Loucy (cell line): ENCODE results near the gene C11orf71.

ENCODE experiments used
- H2AFZ ChIP-seq: fragments of 200-600 bp; sonication (generic); 2 replicates; pipeline ENCODE4 v1.6.0; 2016; ENCODE audit warnings: antibody characterized with exemption, mild to moderate bottlenecking, low read length, moderate library complexity
- H3F3A ChIP-seq: fragments of 200-600 bp; 2 replicates; pipeline ENCODE4 v1.6.0; 2016; ENCODE audit warnings: antibody characterized with exemption, low read depth, mild to moderate bottlenecking
- H3K27me3 ChIP-seq: fragments of 200-600 bp; sonication (generic); 2 replicates; pipeline ENCODE4 v1.6.1; 2014; ENCODE audit warnings: low read length, mild to moderate bottlenecking; ENCODE audit not compliant: insufficient read depth, poor library complexity, severe bottlenecking
- H3K36me3 ChIP-seq: fragments of 200-600 bp; sonication (generic); 2 replicates; pipeline ENCODE4 v1.6.1; 2016; ENCODE audit warnings: low read length; ENCODE audit not compliant: insufficient read depth
- H3K4me1 ChIP-seq: fragments of 200-600 bp; sonication (generic); 2 replicates; pipeline ENCODE4 v1.5.1; 2014; ENCODE audit warnings: low read length, mild to moderate bottlenecking; ENCODE audit not compliant: insufficient read depth, poor library complexity, severe bottlenecking
- H3K4me2 ChIP-seq: fragments of 200-600 bp; sonication (generic); 2 replicates; pipeline ENCODE4 v1.6.0; 2014; ENCODE audit warnings: antibody characterized with exemption, low read length, low read depth, mild to moderate bottlenecking; ENCODE audit not compliant: poor library complexity, severe bottlenecking
- H3K4me3 ChIP-seq: fragments of 200-600 bp; sonication (generic); 2 replicates; pipeline ENCODE4 v1.5.1; 2014; ENCODE audit warnings: low read length, mild to moderate bottlenecking, mixed read lengths; ENCODE audit not compliant: poor library complexity, severe bottlenecking
- H3K79me2 ChIP-seq: fragments of 200-600 bp; sonication (generic); 2 replicates; pipeline ENCODE4 v1.6.1; 2014; ENCODE audit warnings: low read length; ENCODE audit not compliant: insufficient read depth
- H3K9ac ChIP-seq: fragments of 200-600 bp; sonication (generic); 2 replicates; pipeline ENCODE4 v1.6.0; 2014; ENCODE audit warnings: mild to moderate bottlenecking, low read depth, low read length, moderate library complexity; ENCODE audit not compliant: poor library complexity, severe bottlenecking
- H3K9me2 ChIP-seq: fragments of 200-600 bp; sonication (generic); replicated peaks from 2 replicates; pipeline ENCODE4 v1.6.1; 2016; ENCODE audit warnings: low read depth, low read length, mixed read lengths
- H3K9me3 ChIP-seq: fragments of 200-600 bp; sonication (generic); 2 replicates; pipeline ENCODE4 v1.6.1; 2014; ENCODE audit warnings: mild to moderate bottlenecking, antibody characterized with exemption, low read length, low read depth; ENCODE audit not compliant: insufficient read depth
- H4K20me1 ChIP-seq: fragments of 200-600 bp; sonication (generic); 2 replicates; pipeline ENCODE4 v1.6.0; 2014; ENCODE audit warnings: antibody characterized with exemption, low read length, mild to moderate bottlenecking; ENCODE audit not compliant: insufficient read depth, poor library complexity, severe bottlenecking
- CTCF ChIP-seq: fragments of 200-600 bp; sonication (generic); conservative IDR thresholded peaks from 2 replicates; pipeline ENCODE4 v1.5.1; 2014; ENCODE audit warnings: mild to moderate bottlenecking, antibody characterized with exemption, low read length
- EZH2phosphoT487 ChIP-seq: fragments of 200-600 bp; IDR thresholded peaks from 2 replicates; pipeline ENCODE4 v1.6.1; 2018; ENCODE audit warnings: antibody characterized with exemption, mild to moderate bottlenecking, moderate library complexity, borderline replicate concordance

C11orf71 gene

DNA sequence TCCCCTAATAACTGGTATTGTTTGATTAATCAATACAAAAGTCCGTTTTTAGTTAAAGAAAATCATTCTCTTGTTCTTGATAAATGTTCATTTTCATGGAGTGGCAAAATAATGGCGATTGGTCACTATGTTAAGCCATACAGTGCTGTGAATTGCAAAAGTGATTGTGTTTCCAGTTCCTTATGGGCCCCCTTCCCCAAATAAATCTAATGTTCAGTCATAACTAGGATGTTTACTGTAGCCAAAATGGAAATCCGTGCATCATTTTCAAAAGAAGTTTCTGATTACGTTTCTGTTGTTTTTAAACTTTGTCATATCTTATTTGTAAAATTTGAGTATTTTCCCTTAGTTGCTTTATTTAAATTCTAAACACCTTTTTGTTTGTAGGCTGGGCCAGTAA is 1.0 kb upstream of the C11orf71 start:
- Histone ChIP-seq H3K79me2 (peaks cover 78% of the 10 kb centered on the region), H3K27me3 (no peaks in the 10 kb centered on the region), H2AFZ (no peak overlapping the region; the same call in 1 of the 2 replicates), H3F3A (peaks cover 1% of the 10 kb centered on the region; the same call in 1 of the 2 replicates), H3K9ac (peak overlapping the region; percentile 97), H3K4me2 (peak overlapping the region; percentile 95), H3K36me3 (peaks cover 12% of the 10 kb centered on the region; the same call in 1 of the 2 replicates), H3K9me2 (no peaks in the 10 kb centered on the region), H3K4me3 (peak overlapping the region; percentile 93), H3K9me3 (no peaks in the 10 kb centered on the region), H3K4me1 (peaks cover 70% of the 10 kb centered on the region), H4K20me1 (peaks cover 54% of the 10 kb centered on the region)
- no peak for TF ChIP-seq EZH2phosphoT487
- TF ChIP-seq CTCF, result no peak

DNA sequence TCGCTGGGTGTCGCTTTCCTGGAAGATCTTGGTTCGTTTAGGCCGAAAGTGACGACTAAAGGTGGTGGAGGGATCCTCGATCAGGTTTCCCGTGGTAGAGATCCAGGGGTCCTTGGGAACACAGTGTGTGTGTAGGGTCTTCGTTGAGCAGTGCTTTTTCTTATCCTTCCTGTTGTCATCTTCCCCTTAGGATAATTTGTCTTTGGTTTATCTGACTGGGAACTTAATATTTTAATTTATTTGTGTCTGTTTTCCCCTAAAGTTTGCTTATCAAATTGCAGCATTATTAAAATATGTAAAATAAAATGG is 558 bp upstream of the C11orf71 start:
- Histone ChIP-seq H3F3A (peaks cover 3% of the 10 kb centered on the region; the same call in 1 of the 2 replicates), H3K4me2 (peak overlapping the region; percentile 95), H4K20me1 (peaks cover 49% of the 10 kb centered on the region), H2AFZ (peak overlapping the region; percentile 89), H3K4me1 (peaks cover 65% of the 10 kb centered on the region), H3K9me2 (no peaks in the 10 kb centered on the region), H3K9me3 (no peaks in the 10 kb centered on the region), H3K27me3 (no peaks in the 10 kb centered on the region), H3K4me3 (peak overlapping the region; percentile 93), H3K9ac (peak overlapping the region; percentile 97), H3K36me3 (peaks cover 8% of the 10 kb centered on the region; the same call in 1 of the 2 replicates), H3K79me2 (peaks cover 74% of the 10 kb centered on the region)
- TF ChIP-seq CTCF (peak; percentile 41; the same call in 1 of the 2 replicates), EZH2phosphoT487 (no peak)

- H3K79me2 ChIP-seq, result peaks cover 62% of the 10 kb centered on the region
Observed at GRCh38 chr11:114399490-114400215, 658 bp downstream of the C11orf71 start.

More at GRCh38 chr11:114399490-114400215, 658 bp downstream of the C11orf71 start:
- Histone ChIP-seq H3K4me3 (peak overlapping the region; percentile 93), H3F3A (peaks cover 3% of the 10 kb centered on the region; the same call in 1 of the 2 replicates), H3K9ac (peak overlapping the region; percentile 97), H3K4me2 (peak overlapping the region; percentile 91), H3K27me3 (no peaks in the 10 kb centered on the region), H3K4me1 (peaks cover 54% of the 10 kb centered on the region), H4K20me1 (peaks cover 39% of the 10 kb centered on the region), H2AFZ (peak overlapping the region; percentile 81), H3K9me2 (no peaks in the 10 kb centered on the region), H3K36me3 (no peaks in the 10 kb centered on the region), H3K9me3 (no peaks in the 10 kb centered on the region)
- TF ChIP-seq CTCF, result no peak
